Glomerular visceral epithelial cell (primary cell): ENCODE measurements around the gene KRTAP5-5.
"Not testable (repeated sequence)": the region's sequence is repeated elsewhere in the genome, so short reads cannot be mapped to it uniquely, and the experiment has no call there.

Source experiments
- DNase-seq: peaks from one replicate; pipeline ENCODE4 v3.0.0-alpha.2; 2016; ENCODE audit errors: extremely low spot score

Gene KRTAP5-5

DNA sequence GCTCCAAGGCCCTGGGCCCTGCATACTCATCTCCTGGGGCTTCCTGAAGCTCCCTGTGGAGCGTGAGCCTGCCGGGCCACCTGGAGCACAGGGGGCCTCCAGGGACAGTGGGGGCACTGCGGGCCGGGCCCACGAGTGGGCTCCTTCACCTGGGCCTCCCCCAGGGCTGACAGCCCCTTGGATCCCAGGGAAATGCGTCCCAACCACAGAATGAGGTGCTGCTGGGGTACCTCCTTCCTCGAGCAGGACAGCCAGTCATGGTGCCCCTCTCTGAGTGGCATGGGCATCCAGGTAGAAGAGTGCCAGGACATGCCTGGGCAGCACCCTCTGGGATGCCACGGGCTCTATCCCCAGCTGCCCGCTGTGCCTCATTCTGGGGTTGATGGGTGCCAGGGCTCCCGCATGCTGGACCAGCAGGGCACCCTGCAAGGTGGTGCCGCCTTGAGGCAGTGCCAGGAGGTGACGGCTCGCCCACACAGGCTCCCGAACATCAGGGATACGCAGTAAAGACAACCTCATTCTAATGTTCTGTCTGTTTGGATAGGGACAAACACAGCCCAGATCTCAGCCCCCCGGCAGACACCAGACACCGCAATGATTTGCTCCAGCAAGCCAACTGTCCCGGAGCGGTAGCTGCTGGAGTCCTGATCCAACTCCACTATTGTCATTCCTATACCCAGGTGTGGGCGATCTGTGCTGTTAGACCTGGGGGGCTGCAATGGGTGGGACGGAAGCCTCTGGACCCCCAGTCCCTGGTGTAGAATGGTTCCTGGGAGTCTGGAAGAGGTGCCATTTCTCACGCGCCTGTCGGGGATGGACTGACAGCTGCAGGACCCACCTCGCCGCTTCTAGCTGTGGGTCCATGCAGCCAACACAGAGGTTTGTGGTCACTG is 25.8 kb downstream of the KRTAP5-5 start:
- no peak for DNase-seq

DNA sequence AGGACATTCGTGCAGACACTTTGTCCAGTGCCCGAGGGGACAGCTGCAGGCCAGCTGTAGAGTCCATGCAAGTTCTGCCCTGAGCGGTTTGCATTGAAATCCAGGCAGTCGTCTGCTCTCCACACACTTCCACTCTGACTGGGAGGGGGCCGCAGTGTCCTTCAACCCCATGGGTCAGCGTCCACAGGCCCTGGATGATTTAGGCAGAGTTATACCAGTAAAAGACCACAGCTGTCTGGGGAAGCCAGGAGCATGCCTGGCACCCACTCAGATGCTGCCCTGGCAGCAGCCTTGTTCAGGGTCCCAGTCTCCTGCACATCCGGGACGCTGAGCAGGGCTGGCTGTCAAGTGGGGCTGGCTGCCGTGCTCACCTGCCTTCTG is 26.5 kb downstream of the KRTAP5-5 start:
- DNase-seq = no peak

DNA sequence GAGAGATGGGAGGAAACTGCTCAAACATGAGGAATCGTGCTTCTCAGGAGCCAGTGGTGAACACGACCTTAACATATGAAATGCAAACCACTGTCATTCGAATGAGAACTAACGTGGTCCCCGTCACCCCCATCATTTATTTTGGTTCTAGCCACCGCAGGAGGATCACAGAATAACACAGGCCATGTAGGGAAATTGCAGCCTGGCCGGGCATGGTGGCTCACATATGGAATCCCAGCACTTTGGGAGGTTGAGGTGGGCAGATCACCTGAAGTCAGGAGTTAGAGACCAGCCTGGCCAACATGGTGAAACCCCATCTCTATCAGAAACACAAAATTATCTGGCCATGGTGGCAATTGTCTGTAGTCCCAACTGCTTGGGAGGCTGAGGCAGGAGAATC is 27.1 kb downstream of the KRTAP5-5 start:
- DNase-seq = no peak

DNA sequence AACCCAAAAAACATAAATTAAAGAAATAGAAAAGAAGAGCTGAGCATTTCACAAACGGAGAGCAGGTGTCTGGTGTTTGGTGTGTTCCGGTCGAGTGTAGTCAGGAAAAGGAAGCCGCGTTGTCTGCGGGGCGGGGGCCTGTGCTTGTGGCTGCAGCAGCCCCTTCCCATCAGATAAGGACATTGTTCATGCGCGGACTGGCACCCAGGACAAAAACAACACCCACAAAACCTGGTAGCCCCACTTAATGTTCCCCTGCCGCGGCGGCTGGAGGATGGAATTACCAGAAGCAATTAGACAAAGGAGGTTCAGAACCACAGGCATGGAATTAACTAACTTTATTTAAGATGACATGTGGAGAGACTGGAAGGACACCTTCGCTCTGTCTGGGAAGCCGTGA is 29.9 kb downstream of the KRTAP5-5 start:
- no peak for DNase-seq

DNA sequence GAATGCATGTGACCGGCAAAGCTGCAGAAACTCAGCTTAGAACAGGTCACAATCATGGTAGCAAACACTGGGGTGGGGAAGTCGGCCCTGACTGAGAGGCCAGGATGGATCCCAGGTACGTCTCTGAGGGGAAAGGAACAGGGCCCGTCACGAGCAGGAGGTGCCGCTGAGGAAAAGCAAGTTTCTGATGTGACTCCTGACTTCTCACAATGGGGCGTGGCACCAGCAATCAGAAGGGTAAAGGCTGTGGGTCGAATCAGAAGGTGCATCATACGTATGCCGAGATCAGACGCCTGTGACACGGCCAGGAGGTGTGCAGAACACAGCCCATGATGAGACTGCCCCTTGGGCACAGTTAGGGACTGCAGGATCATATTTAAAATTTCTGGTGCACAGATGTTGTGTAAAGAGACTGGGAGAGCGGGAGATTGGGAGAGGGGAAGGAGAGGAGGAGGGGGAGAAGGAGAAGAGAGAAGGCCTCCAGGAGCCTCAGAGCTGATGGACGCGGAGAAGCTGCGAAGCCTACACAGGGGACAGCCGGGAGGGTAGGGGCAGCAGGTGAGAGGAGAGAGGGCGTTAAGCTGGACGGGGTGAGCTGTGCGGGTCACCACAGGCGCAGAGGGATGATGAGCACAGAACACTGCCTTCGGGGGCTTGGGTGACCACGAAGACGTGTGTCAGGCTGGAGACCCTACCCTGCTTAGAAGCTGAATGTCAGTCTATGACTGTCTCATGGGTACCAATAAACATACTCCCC is 30.7 kb downstream of the KRTAP5-5 start:
- no peak for DNase-seq

DNA sequence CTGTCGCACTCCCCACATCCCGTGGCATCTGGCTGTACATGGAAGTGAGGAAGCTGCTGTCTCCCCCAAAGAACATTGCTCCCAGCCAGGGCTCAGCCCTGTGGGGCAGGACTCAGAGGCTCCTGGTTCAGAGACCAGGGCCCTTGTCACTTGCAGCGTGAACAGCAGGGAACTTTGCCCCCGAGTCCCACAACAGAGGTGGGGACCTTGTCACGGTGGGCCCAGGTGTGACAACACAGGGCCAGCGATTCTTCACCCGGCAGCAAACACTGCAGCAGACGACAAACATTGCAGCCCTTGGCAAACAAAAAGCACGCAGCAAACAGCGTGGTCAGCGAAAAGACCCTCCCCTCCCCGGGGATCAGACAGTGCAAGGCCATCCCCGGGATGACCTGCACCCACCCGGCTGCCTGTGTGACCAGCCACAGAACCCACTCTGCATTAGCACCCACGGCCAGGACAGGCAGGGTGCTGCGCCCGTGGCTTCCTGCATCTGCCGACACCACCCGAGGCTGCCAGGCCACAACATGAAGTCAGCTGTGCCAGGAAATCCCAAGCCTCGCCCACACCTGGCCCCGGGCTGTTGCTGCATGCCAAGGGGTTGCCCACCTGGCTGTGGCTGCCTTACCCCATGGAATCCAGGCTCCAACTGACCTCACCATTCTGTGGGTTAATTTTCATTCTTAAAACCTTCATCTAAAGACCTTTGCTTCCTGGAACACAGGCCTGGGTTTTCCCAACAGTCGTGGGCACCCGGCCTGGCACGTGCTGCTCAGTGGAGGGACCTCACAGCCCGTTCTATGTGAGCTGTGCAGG is 32.1 kb downstream of the KRTAP5-5 start:
- DNase-seq = peak; percentile 68

DNA sequence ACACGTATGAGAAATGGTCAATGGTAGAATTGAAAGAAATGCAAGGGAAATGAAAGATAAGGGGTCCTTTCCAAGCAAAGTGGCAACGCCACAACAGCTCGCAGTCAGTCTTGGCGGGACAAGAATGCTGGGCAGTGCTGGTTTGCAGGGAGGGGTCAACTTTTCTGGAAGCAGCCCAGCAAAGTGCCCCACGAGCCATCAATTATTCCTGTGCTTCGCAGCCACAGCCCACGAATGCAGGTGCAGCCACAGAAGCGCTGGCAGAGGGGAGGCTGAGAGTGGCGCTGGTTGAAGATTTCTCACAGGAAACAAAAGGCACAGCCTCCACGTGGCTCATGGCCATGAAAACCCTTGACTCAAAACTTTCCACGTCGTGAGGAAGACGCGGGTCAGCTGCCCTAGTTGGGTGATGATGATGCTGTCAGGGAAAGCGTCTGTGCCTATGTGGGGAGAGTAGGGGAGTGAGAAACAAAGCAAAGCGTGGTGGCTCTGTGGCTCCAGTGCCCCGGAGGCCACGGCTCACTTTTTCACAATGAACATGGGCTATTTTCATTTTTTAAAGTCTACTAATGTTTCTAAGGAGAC is 33.2 kb downstream of the KRTAP5-5 start:
- not testable (repeated sequence) for DNase-seq

DNA sequence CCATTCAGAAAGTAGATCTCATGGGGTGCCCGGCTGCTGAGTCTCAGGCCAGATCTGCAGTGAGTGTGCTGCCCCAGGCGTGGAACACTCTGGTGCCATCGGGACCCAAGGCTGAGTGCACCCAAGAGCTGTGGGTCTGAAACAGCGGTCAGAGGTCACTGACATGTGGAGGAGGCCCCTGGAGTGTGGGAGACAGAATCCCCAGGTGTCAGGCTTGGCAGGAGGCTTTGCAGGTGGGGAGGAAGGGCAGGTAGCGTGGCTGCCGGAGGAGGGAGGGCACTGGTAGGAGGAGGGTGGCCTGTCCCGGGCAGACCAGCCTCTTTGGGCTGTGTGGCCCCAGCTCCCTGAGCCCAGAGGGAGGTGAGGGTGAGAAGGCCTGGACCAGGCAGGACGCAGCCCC is 35.7 kb downstream of the KRTAP5-5 start:
- no peak for DNase-seq

DNA sequence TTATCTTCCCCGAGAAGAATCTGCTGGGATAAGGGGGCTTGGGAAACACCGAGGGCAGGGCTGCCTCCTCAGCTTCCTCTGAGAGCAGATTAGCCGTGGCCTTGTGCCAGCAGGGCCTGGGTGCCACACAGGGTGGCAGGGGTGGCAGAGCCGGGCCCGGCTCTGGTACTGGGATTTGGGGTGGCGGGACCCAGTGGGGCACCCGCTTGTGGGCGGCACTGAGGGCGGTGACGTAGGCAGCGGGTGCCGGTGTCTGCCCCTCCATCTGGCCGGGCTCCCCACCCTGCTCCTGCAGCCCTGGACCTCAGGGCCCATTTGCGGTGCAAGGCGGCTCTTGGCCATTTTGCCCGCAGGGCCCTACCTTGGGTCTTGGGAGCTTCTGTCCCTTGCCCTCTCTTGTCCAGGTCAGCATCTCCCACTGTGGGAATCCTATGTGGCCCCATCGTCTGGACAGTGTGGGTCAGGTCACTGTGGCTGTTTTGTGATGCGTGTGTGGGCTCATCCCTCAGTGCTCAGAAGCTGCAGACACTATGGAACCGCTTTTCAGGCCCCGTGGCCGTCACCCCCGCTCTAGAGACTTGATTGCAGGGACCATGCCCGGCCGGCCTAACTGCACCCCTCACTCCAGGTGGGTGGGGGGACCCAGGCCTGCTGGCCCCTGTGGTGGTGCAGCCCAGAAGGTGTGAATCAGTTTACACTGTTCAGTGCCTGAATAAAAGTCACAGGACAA is 37.7 kb downstream of the KRTAP5-5 start:
- DNase-seq = no peak

DNA sequence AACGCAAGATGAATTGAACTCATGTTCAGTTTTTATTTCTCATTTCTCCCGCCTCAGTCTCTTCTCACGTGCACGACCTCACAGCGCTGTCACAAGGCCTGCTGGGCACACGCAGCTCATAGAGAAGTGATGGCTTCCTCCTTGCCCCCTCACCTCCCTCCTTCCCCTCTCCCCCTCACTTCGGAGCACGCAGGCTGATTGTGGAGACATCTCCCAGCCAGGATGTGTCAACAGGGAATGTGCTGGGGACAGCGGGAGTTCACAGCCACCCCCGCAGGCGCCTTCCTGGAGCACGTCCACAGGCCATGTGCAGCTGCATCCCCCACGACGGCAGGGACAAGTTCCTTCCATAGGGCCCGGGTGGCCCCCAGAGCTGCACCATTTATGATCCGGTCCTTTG is 38.3 kb downstream of the KRTAP5-5 start:
- no peak for DNase-seq

DNA sequence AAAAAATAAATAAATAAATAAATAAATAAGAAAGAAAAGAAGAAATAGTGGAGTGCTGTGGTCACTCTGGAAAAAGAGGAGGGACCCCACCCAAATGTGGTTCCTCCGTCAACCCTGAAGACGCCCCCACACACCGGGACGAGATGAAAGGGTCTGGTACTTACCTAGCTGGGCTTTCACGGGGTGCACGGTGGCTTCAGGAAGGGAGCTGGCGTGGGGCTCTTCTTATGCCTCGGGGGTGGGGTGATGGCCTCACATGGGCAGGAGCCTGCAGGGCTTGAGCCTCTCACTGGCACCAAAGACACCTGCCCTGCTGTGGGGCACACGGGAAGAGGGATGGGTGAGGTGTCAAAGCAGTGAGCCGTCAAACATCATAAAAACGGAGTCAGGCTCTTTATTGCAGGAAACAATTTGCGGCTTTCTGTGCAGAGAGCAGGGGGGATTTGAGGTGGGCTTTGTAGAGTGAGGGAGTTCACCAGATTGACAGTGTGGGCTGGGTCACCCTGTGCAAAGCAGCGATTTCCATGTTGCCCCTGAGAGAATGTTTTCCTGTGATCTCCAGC is 39.4 kb downstream of the KRTAP5-5 start:
- DNase-seq = no peak

DNA sequence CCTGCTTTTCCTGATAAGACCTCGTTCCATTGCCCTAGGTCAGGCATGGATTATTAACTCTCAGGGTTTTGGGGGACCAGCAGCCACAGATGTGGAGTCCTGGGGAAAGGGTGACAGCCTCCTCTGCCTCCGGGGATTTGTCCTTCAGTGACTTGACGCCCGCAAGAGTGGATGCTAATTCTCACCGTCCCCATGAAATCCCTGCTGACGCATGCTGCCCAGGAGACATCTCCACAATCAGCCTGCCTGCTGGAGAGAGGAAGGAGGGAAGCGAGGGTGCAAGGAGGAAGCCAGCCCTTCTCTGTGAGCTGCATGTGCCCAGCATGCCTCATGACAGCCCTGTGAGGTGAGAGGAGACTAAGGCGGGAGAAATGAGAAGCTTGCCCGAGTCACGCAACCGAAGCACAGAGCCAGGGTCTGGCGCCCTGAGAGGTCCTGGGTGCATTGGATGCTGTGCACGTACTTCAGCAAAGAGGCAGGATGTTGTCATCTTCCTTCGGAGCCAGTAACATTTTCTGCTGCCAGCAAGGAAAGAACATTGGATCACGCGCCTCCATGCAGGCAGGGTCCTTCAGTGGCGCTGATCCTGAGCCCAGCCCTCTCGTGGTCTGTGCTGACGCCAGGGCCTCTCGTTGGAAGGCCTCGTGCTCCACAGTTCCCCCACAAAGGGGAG is 40.1 kb downstream of the KRTAP5-5 start:
- no peak for DNase-seq

DNA sequence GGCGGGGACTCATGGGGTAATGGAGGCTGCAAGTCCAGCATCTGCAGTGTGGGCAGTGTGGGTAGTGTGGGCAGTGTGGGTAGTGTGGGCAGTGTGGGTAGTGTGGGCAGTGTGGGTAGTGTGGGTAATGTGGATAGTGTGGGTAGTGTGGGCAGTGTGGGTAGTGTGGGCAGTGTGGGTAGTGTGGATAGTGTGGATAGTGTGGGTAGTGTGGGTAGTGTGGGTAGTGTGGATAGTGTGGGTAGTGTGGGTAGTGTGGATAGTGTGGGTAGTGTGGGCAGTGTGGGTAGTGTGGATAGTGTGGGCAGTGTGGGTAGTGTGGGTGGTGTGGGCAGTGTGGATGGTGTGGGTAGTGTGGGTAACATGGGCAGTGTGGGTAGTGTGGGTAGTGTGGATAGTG is 40.9 kb downstream of the KRTAP5-5 start:
- not testable (repeated sequence) for DNase-seq

DNA sequence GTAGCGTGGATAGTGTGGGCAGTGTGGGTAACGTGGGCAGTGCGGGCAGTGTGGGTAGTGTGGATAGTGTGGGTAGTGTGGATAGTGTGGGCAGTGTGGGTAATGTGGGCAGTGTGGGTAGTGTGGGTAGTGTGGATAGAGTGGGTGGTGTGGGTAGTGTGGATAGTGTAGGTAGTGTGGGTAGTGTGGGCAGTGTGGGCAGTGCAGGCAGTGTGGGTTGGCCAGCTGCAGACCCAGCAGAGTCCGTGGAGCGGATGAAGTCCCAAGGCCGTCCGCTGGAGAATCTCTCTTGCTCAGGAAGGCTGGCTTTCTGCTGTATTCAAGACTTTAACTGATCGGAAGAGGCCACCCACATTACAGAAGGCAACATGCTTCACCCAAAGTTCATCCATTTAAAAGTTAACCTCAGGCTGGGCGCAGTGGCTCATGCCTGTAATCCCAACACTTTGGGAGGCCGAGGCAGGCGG is 41.4 kb downstream of the KRTAP5-5 start:
- no peak for DNase-seq

DNA sequence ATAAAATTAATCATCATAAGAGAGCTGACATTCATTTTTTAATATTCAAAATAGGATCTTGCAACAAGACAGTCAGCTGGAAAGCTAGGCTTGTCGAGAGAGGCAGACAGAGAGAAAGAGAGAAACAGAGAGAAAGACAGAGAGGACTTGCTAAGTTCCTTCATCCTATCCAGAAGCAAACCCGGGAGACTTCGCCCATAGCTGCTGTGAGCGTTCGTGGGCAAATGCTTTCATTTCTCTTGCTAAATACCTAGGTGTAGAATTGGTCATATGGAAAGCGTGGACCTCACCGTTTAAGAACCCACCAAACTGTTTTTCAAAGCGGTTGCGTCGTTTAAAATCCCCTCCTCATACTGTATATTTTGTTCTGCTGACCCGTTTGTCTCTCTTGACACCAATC is 42.1 kb downstream of the KRTAP5-5 start:
- no peak for DNase-seq

DNA sequence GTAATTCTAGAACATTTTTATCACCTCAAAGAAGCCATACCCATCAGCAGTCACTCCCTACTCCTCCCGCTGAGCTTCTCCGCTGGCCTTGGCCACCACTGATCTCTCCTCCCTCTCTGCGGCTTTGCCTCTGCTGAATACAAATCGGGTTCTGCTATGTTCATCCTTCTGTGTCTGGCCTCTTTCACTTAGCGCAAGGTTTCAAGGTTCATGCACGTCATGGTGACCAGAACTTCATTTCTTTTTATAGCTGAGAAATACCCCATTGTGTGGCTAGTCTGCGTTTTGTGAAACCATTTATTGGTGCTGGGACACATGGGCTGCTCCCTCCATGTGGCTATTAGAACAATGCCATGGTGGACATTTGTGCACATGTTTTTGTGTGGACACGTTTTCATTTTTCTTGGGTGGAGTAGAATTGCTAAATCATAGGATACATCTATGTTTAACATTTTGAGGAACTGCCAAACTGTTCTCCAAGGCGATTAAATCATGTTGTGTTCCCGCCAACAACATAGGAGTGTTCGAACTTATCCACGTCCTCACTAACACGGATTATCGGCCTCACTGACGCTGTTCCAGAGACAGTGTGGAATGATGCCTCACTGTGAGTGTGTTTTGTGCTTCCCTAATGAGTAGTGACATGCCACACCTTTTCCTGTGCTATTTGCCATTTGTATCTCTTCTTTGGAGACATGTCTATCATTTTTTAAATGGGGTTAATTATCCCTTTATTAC is 43.2 kb downstream of the KRTAP5-5 start:
- no peak for DNase-seq

DNA sequence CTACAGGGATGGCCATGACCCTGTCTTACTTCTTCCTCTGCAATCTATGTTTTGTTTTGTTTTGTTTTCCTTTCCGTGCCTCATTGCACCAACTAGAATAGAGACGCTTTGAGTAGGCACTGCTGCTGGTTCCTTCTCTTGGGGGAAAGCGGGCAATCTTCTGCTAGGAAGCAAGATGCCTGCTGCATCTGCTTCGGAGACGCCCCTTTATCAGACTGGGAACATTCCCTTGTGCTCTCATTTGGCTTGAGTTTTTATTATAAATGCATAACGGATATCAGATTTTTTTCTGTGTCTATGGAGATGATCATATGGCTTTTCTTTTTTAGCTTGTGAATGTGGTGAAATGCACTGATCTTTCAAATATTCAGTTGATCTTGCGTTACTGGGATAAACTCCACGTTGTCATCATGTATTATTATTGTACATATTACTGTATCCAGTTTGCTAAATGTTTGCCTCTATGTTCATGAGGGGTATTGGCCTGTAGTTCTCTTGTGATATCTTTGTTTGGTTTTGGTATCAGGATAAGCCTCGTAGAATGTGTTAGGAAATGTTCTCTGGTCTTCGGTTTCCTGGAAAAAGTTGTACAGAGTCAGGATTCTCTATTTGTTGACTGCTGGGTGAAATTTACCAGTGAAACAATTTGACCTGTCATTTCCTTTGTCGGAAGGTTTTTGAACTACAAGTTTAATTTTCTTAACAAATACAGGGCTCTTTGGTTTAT is 44.0 kb downstream of the KRTAP5-5 start:
- DNase-seq = no peak

DNA sequence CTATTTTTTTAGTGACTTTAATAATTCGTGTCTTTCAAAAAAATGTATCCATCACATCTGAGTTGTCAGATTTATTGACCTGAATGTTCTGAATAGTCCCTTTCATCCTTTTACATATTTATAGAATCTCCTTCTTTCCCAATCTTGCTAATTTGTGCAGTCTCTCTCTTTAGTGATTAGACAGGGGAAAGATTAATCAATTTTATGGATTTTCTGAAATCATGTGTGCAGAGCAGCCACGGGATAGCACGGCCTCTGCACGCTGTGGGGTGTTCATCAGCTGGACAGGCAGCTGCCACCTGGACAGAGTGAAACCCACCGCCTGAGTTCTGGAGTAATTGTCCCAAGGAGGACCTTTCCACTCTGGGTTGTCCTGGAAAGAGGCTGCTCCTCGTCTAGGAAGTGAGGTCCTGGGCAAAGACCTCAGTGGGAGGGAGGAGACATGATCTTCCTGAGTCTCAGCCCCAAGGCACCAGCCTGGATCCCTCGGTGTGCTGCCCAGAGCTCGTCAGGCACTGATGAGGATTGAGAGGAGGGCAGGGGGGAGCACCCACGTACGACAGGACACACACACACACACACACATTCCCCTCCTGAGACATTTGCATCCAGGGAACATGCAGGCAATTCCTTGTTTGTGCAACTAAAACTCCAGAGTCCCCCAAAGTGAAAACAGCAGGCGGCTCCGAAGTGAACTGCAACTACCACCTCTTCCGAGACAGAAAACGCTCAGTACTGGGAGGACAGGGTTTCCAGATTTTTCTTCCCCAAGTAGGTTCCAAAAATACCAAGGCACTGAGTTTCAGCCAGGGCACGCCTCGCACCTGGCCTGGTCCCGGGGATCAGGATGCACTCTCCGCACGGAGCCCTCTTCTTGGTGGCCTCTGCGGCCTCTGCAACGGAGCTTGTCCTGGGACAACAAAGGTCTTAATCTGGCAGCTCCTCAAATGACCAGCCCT is 44.9 kb downstream of the KRTAP5-5 start:
- no peak for DNase-seq
